Testis (tissue), 3 donors: ENCODE data around the gene SPEF2. TPM values are rescaled to one million over a fixed set of nuclear protein-coding genes. Genes with fewer than 3 reads are reported as not detected.

ENCODE experiments used
- DNase-seq: peaks from one replicate; pipeline ENCODE4 v3.0.0-alpha.2; 2019
- H3K27ac ChIP-seq, 2 donors: fragments of 200-600 bp; sonication (generic); one replicate each; pipeline ENCODE4 v1.5.1; 2019
- H3K27me3 ChIP-seq: fragments of 200-600 bp; sonication (generic); one replicate; pipeline ENCODE4 v1.5.1; 2019
- H3K36me3 ChIP-seq: fragments of 200-600 bp; sonication (generic); one replicate; pipeline ENCODE4 v1.5.1; 2017; ENCODE audit warnings: low read depth; ENCODE audit errors: missing control alignments
- H3K4me1 ChIP-seq: fragments of 200-600 bp; sonication (generic); one replicate; pipeline ENCODE4 v1.5.1; 2019
- H3K4me3 ChIP-seq, 2 donors: fragments of 200-600 bp; sonication (generic); one replicate each; pipeline ENCODE4 v1.5.1; 2017 to 2019
- H3K9me3 ChIP-seq: fragments of 200-600 bp; sonication (generic); one replicate; pipeline ENCODE4 v1.5.1; 2017
- CTCF ChIP-seq, 3 experiments: fragments of 450-650 bp in 2 of 3; fragments of 200-600 bp in 1 of 3; sonication (generic) in 1 of 3; IDR thresholded peaks; one replicate each; pipeline ENCODE4 v1.5.1; 2016 to 2019; ENCODE audit warnings: antibody characterized with exemption in 3 of 3, mild to moderate bottlenecking in 2 of 3, moderate library complexity in 1 of 3
- POLR2A ChIP-seq: fragments of 450-650 bp; IDR thresholded peaks from one replicate; pipeline ENCODE4 v1.6.1; 2017; ENCODE audit warnings: antibody characterized with exemption, mild to moderate bottlenecking, moderate library complexity
- WGBS, 2 donors: methylation state at CpG; one replicate each; pipeline ENCODE4 v1.1.5; 2018; 5-methylcytosine and 5-hydroxymethylcytosine counted together
- intact Hi-C: fragments of 100-400 bp; cut with DNase I; formaldehyde crosslinking; loops from one replicate; pipeline ENCODE4 v1.15.1; 2023; ENCODE audit warnings: low total_unique reads
- polyA plus RNA-seq: library from polyadenylated mRNA; stranded (reverse); fragments of 350-450 nt; fragmentation: Illumina TruSeq; extraction: RNeasy Lipid Tissue Mini Kit (QIAGEN cat#74804); gene quantifications from one replicate; pipeline ENCODE4 v1.2.3, GENCODE V29; 2014; ENCODE audit warnings: low read depth, low replicate concordance; ENCODE audit not compliant: insufficient read depth
- total RNA-seq, 2 donors: library from RNA; depleted of rRNA; stranded (reverse); fragments of >200 nt; gene quantifications; one replicate each; pipeline ENCODE4 v1.2.3, GENCODE V29; 2016

Gene SPEF2
- total and polyA plus RNA-seq, 3 donors from 2014 or later = 15.9 to 22.7 (median 17.8) TPM

DNA sequence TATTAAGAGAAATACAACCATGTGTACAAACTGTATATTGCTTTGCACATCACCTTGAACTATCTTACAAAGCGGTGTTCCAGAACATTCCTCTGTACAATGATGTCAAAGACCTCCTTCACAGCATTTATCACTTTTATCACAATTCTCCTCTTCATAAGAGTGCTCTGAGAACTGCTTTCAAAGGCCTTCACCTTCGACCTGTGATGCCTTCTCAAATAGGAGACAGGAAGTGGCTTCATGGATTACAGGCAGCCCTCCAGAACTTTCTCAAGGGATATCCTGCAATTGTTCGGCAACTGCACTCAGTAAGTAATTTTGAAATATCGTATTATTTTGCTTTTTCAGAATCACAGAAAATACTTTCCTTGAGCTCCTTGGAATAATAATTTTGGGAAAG, 171.1 kb downstream of the SPEF2 start:
- no peak for DNase-seq
- 75 to 81% methylated on average over 4 of the region's 4 CpGs for WGBS, 2 donors
- no peak for TF ChIP-seq POLR2A
- no peak for TF ChIP-seq CTCF (IDR thresholded peaks at IDR 0.05)

GRCh38 chr5:35789732-35790456, 172.2 kb downstream of the SPEF2 start:
- no peak for DNase-seq

More for the DNA sequence above, 171.1 kb downstream of the SPEF2 start:
- intact Hi-C loops = no loop called here
- no peak overlapping the region for H3K4me3 ChIP-seq
- H3K4me1 ChIP-seq = peaks cover 5% of the 10 kb centered on the region
- no peak overlapping the region for H3K27ac ChIP-seq
- no peaks in the 10 kb centered on the region for H3K9me3 ChIP-seq
- no peaks in the 10 kb centered on the region for H3K27me3 ChIP-seq
- H3K36me3 ChIP-seq = no peaks in the 10 kb centered on the region

GRCh38 chr5:35790457-35790822, 172.8 kb downstream of the SPEF2 start:
- no peak for DNase-seq
- WGBS, 2 donors = 86 to 98% methylated on average over 1 of the region's 1 CpG
- H3K36me3 ChIP-seq = no peaks in the 10 kb centered on the region
- H3K27me3 ChIP-seq = no peaks in the 10 kb centered on the region
- H3K9me3 ChIP-seq = no peaks in the 10 kb centered on the region
- no peak overlapping the region for H3K27ac ChIP-seq
- peaks cover 5% of the 10 kb centered on the region for H3K4me1 ChIP-seq
- H3K4me3 ChIP-seq = no peak overlapping the region
- intact Hi-C loops = no loop called here
- TF ChIP-seq CTCF (IDR thresholded peaks at IDR 0.05) = no peak
- TF ChIP-seq POLR2A = no peak

More at GRCh38 chr5:35789732-35790456, 172.2 kb downstream of the SPEF2 start:
- no peak overlapping the region for H3K4me3 ChIP-seq
- TF ChIP-seq CTCF (IDR thresholded peaks at IDR 0.05) (no peak), POLR2A (no peak)
- no peaks in the 10 kb centered on the region for H3K27me3 ChIP-seq
- no peak overlapping the region for H3K27ac ChIP-seq
- 65 to 74% methylated on average over 4 of the region's 4 CpGs for WGBS, 2 donors
- intact Hi-C loops = no loop called here
- H3K36me3 ChIP-seq = no peaks in the 10 kb centered on the region
- H3K4me1 ChIP-seq = peaks cover 5% of the 10 kb centered on the region
- no peaks in the 10 kb centered on the region for H3K9me3 ChIP-seq

DNA sequence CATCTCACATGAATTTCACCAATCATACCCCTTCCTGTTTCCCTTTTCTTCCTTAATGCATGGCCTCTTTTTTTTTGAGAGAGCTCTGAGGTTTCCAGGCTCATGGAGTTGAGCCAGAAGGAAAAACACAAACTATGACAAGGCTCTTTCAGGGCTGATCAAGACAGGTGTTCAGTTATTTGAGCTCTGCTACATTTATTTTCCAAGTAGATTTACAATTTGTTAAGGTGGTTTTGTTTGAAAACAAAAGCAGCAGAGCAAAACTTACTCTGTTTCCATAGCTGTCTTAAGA, 176.6 kb downstream of the SPEF2 start:
- Histone ChIP-seq H3K27ac (no peak overlapping the region), H3K4me3 (no peak overlapping the region), H3K27me3 (no peaks in the 10 kb centered on the region), H3K9me3 (no peaks in the 10 kb centered on the region), H3K36me3 (no peaks in the 10 kb centered on the region), H3K4me1 (peaks cover 3% of the 10 kb centered on the region)
- DNase-seq = no peak
- intact Hi-C loops = no loop called here
- TF ChIP-seq POLR2A = no peak

DNA sequence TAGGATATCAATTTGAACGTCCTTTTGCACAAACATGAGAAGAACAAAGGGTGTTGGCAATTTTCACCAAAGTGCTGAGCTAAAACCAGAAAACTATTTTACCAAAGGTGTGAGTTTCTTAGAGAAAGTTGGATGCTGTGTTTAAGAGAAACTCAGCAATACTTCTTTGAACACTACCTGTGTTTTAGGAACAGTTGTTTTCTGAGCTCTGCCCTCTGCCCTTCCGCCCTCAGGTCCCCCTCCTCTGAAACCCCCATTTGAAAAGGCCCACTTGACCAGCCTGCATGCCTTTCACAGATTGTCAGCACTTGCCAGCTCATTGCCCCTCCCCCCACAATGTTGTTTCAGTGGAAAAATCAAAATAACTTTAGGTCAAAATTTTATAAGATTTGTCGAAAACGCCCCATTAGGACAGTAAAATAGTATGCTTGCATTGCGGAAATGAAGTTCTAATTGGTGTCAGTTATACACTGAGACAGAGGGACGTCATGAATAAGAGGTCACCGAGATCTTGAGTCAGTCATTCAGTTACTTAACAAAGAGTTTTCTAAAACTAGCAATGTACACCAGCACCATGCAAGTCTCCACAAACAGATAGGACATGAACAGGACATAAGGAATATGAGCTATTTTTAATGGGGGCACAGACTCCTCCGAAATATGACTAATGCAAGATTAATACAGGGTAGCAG, 177.2 kb downstream of the SPEF2 start:
- WGBS, 2 donors = 85 to 96% methylated on average over 8 of the region's 8 CpGs
- Histone ChIP-seq H3K9me3 (no peaks in the 10 kb centered on the region), H3K27me3 (no peaks in the 10 kb centered on the region), H3K36me3 (no peaks in the 10 kb centered on the region), H3K27ac (no peak overlapping the region), H3K4me3 (no peak overlapping the region), H3K4me1 (no peaks in the 10 kb centered on the region)
- intact Hi-C loops = no loop called here
- no peak for TF ChIP-seq POLR2A
- TF ChIP-seq CTCF (IDR thresholded peaks at IDR 0.05) = no peak
- no peak for DNase-seq
